HEK293 (cell line): ENCODE results near the gene ZNF76.

Source experiments
- CTCF ChIA-PET: fragments of 350-600 bp; formaldehyde crosslinking; extraction: SDS; loops from one replicate; lab custom pipeline; 2021; ENCODE audit warnings: antibody characterized with exemption; lab: Yijun Ruan, JAX
- POLR2A ChIA-PET: fragments of 300-600 bp; formaldehyde crosslinking; extraction: SDS; loops from one replicate; lab custom pipeline; 2020; ENCODE audit warnings: antibody characterized with exemption, inconsistent platforms; lab: Yijun Ruan, JAX
- H3K27ac ChIP-seq: fragments of 200-500 bp; sonication (Bioruptor generic); 2 replicates; pipeline ENCODE4 v1.5.1; 2014; ENCODE audit warnings: low read depth, low read length, control low read depth, inconsistent platforms; ENCODE audit errors: extremely low read depth
- H3K36me3 ChIP-seq, 2 experiments: fragments of 200-500 bp in 1 of 2; sonication (Bioruptor generic) in 1 of 2; 1 replicate in 1 of 2; 2 replicates in 1 of 2; pipeline ENCODE4 v1.5.1; 2014 to 2017; ENCODE audit warnings: inconsistent platforms in 2 of 2, low read length in 2 of 2; ENCODE audit not compliant: control insufficient read depth in 2 of 2, insufficient read depth in 1 of 2
- H3K4me1 ChIP-seq: fragments of 200-500 bp; sonication (Bioruptor generic); 2 replicates; pipeline ENCODE4 v1.5.1; 2014; ENCODE audit warnings: mild to moderate bottlenecking, low read length, inconsistent platforms; ENCODE audit not compliant: control insufficient read depth, insufficient read depth
- H3K4me3 ChIP-seq: 2 replicates; pipeline ENCODE4 v1.5.1; 2011; ENCODE audit warnings: low read depth, mild to moderate bottlenecking, control low read depth, low read length, moderate library complexity
- H3K9me3 ChIP-seq: fragments of 200-500 bp; sonication (Bioruptor generic); 2 replicates; pipeline ENCODE4 v1.5.1; 2014; ENCODE audit warnings: low read depth, low read length, inconsistent platforms; ENCODE audit not compliant: control insufficient read depth, insufficient read depth
- WT1 ChIP-seq: fragments of 450-650 bp; formaldehyde crosslinking; IDR thresholded peaks from 2 replicates; pipeline ENCODE4 v1.5.1; 2016; ENCODE audit warnings: missing biosample characterization, missing genetic modification characterization
- YY1 ChIP-seq: fragments of 450-650 bp; formaldehyde crosslinking; IDR thresholded peaks from 2 replicates; pipeline ENCODE4 v1.5.1; 2018; ENCODE audit warnings: missing biosample characterization, missing genetic modification characterization
- ZFHX2 ChIP-seq: fragments of 450-650 bp; formaldehyde crosslinking; conservative IDR thresholded peaks from 2 replicates; pipeline ENCODE4 v1.5.1; 2016; ENCODE audit warnings: missing biosample characterization, missing genetic modification characterization
- ZNF174 ChIP-seq: fragments of 450-650 bp; formaldehyde crosslinking; IDR thresholded peaks from 2 replicates; pipeline ENCODE4 v1.5.0; 2017; ENCODE audit warnings: missing biosample characterization, mild to moderate bottlenecking, missing genetic modification characterization
- ZNF211 ChIP-seq: fragments of 450-650 bp; formaldehyde crosslinking; IDR thresholded peaks from 2 replicates; pipeline ENCODE4 v1.5.1; 2016; ENCODE audit warnings: low read depth, missing biosample characterization, missing genetic modification characterization
- ZNF24 ChIP-seq: fragments of 450-650 bp; formaldehyde crosslinking; IDR thresholded peaks from 2 replicates; pipeline ENCODE4 v1.5.1; 2016; ENCODE audit warnings: missing biosample characterization, missing genetic modification characterization
- ZNF366 ChIP-seq: fragments of 450-650 bp; formaldehyde crosslinking; conservative IDR thresholded peaks from 2 replicates; pipeline ENCODE4 v1.5.1; 2016; ENCODE audit warnings: missing biosample characterization, missing genetic modification characterization
- ZNF549 ChIP-seq: fragments of 450-650 bp; IDR thresholded peaks from 2 replicates; pipeline ENCODE4 v1.5.1; 2018; ENCODE audit warnings: missing biosample characterization, missing genetic modification characterization, mild to moderate bottlenecking, inconsistent platforms, moderate library complexity
- ZNF596 ChIP-seq: fragments of 450-650 bp; IDR thresholded peaks from 2 replicates; pipeline ENCODE4 v1.5.0; 2018; ENCODE audit warnings: missing biosample characterization, mild to moderate bottlenecking, missing genetic modification characterization, moderate library complexity
- ZNF610 ChIP-seq: fragments of 450-650 bp; formaldehyde crosslinking; IDR thresholded peaks from 2 replicates; pipeline ENCODE4 v1.5.1; 2016; ENCODE audit warnings: missing biosample characterization, missing genetic modification characterization, borderline replicate concordance
- ZNF624 ChIP-seq: fragments of 450-650 bp; formaldehyde crosslinking; IDR thresholded peaks from 2 replicates; pipeline ENCODE4 v1.5.1; 2017; ENCODE audit warnings: missing biosample characterization, missing genetic modification characterization
- ZNF707 ChIP-seq: fragments of 450-650 bp; formaldehyde crosslinking; IDR thresholded peaks from 2 replicates; pipeline ENCODE4 v1.5.1; 2016; ENCODE audit warnings: missing biosample characterization, missing genetic modification characterization
- TF ChIP-seq, protein P1 (sequence below): fragments of 450-650 bp; formaldehyde crosslinking; IDR thresholded peaks from 2 replicates; pipeline ENCODE4 v1.5.1; 2016; ENCODE audit warnings: missing biosample characterization, missing genetic modification characterization
- TF ChIP-seq, protein P2 (sequence below): fragments of 450-650 bp; formaldehyde crosslinking; IDR thresholded peaks from 2 replicates; pipeline ENCODE4 v1.5.1; 2016; ENCODE audit warnings: missing biosample characterization, missing genetic modification characterization
- TF ChIP-seq, protein P3 (sequence below): fragments of 450-650 bp; formaldehyde crosslinking; IDR thresholded peaks from 2 replicates; pipeline ENCODE4 v1.5.1; 2016; ENCODE audit warnings: missing biosample characterization, missing genetic modification characterization
- TF ChIP-seq, protein P4 (sequence below): fragments of 450-650 bp; formaldehyde crosslinking; conservative IDR thresholded peaks from 2 replicates; pipeline ENCODE4 v1.5.1; 2016; ENCODE audit warnings: low read depth, missing biosample characterization, missing genetic modification characterization
- TF ChIP-seq, protein P5 (sequence below): fragments of 450-650 bp; formaldehyde crosslinking; IDR thresholded peaks from 2 replicates; pipeline ENCODE4 v1.5.1; 2017; ENCODE audit warnings: missing biosample characterization, missing genetic modification characterization
- TF ChIP-seq, protein P6 (sequence below): fragments of 450-650 bp; formaldehyde crosslinking; IDR thresholded peaks from 2 replicates; pipeline ENCODE4 v1.5.1; 2016; ENCODE audit warnings: missing biosample characterization, missing genetic modification characterization

ZNF76 gene

DNA sequence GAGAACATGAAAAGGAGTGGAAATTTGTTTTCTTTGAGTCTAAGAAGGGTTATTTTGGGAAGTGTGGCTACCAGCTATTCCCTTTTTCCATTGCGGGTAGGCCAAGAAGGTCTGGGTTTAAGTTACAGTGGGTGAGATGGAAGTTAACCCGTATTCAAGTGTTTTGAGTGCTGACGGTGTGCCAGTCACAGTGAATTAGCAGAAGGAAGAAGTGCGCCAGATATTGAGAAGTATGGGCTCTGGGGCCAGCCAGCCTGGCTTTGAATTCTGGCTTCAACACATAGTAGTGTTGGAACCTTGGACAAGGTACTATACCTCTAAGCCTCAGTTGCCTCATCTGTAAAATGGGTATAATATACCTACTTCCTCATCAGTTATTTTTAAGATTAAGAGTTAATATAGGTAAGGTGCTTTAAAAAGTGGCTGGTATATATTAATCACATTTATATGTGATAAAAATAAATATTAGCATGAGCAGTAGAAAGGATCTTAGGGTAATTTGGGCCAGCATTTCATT lies 16.3 kb downstream of the ZNF76 start:
- Histone ChIP-seq H3K36me3 (no peaks in the 10 kb centered on the region; a peak in 1 of 3 replicates), H3K4me3 (no peak overlapping the region), H3K9me3 (no peaks in the 10 kb centered on the region), H3K4me1 (peaks cover 9% of the 10 kb centered on the region), H3K27ac (no peak overlapping the region)
- TF ChIP-seq ZNF596 (tag by site-specific recombination), result no peak
- TF ChIP-seq, protein P1, sequence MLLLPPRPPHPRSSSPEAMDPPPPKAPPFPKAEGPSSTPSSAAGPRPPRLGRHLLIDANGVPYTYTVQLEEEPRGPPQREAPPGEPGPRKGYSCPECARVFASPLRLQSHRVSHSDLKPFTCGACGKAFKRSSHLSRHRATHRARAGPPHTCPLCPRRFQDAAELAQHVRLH, result 0 out of 2 replicates have a peak, but pooled peaks have one; percentile 12
- TF ChIP-seq ZNF24 (tag by site-specific recombination), result 0 out of 2 replicates have a peak, but pooled peaks have one; percentile 28
- ChIA-PET CTCF (interaction anchor here (1.0 kb wide), 1 partner anchor 18 kb away, joined by 4 read pairs; no protein-coding TSS in a partner anchor), POLR2A (interaction anchor here (0.6 to 1.6 kb wide), 3 partner anchors 16 to 1497 kb away, joined by 3 to 5 read pairs (median 4); partner anchors contain the start of gene ZNF76)

DNA sequence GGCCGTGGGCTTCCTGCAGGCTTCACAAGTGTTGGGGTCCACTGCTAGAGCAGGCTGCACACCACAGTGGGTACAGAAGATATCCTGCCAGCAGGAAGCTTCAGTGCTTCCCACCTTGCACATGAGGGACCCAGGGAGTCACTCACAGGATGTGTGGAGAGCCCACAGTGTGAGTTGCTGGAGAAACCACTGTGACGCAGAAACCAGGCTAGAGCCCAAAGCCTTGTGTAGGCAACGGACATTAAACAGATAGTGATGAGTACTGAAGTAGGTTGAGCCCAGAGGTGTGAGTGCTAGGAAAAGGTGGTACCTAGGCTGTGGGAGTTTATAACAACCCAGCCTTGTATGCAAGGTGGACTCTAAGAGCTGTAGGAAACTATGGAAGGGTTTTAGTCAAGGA lies 19.2 kb downstream of the ZNF76 start:
- Histone ChIP-seq H3K36me3 (peaks cover 14 to 21% of the 10 kb centered on the region in 2 experiments; a peak in 2 of 3 replicates), H3K4me3 (no peak overlapping the region), H3K4me1 (peaks cover 14% of the 10 kb centered on the region), H3K9me3 (no peaks in the 10 kb centered on the region), H3K27ac (no peak overlapping the region)
- ChIA-PET CTCF (interaction anchor here (1.2 to 1.5 kb wide), 2 partner anchors 15 to 37 kb away, joined by 3 to 4 read pairs; no protein-coding TSS in a partner anchor), POLR2A (interaction anchor here (0.7 to 3.2 kb wide), 2 partner anchors 19 to 52 kb away, joined by 3 to 23 read pairs; partner anchors contain the start of gene ZNF76)
- no peak for TF ChIP-seq ZNF549
- no peak for TF ChIP-seq ZNF366
- no peak for TF ChIP-seq YY1 (tag by site-specific recombination)
- TF ChIP-seq, protein P2, sequence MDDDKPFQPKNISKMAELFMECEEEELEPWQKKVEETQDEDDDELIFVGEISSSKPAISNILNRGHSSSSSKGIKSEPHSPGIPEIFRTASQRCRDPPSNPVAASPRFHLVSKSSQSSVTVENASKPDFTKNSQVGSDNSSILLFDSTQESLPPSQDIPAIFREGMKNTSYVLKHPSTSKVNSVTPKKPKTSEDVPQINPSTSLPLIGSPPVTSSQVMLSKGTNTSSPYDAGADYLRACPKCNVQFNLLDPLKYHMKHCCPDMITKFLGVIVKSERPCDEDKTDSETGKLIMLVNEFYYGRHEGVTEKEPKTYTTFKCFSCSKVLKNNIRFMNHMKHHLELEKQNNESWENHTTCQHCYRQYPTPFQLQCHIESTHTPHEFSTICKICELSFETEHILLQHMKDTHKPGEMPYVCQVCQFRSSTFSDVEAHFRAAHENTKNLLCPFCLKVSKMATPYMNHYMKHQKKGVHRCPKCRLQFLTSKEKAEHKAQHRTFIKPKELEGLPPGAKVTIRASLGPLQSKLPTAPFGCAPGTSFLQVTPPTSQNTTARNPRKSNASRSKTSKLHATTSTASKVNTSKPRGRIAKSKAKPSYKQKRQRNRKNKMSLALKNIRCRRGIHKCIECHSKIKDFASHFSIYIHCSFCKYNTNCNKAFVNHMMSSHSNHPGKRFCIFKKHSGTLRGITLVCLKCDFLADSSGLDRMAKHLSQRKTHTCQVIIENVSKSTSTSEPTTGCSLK (tag by site-specific recombination), result no peak
- TF ChIP-seq WT1 (tag by site-specific recombination), result no peak
- TF ChIP-seq ZNF211 (tag by site-specific recombination), result no peak
- no peak for TF ChIP-seq ZNF624 (tag by site-specific recombination)
- TF ChIP-seq ZNF174, result no peak
- no peak for TF ChIP-seq ZFHX2 (tag by site-specific recombination)
- TF ChIP-seq, protein P3, sequence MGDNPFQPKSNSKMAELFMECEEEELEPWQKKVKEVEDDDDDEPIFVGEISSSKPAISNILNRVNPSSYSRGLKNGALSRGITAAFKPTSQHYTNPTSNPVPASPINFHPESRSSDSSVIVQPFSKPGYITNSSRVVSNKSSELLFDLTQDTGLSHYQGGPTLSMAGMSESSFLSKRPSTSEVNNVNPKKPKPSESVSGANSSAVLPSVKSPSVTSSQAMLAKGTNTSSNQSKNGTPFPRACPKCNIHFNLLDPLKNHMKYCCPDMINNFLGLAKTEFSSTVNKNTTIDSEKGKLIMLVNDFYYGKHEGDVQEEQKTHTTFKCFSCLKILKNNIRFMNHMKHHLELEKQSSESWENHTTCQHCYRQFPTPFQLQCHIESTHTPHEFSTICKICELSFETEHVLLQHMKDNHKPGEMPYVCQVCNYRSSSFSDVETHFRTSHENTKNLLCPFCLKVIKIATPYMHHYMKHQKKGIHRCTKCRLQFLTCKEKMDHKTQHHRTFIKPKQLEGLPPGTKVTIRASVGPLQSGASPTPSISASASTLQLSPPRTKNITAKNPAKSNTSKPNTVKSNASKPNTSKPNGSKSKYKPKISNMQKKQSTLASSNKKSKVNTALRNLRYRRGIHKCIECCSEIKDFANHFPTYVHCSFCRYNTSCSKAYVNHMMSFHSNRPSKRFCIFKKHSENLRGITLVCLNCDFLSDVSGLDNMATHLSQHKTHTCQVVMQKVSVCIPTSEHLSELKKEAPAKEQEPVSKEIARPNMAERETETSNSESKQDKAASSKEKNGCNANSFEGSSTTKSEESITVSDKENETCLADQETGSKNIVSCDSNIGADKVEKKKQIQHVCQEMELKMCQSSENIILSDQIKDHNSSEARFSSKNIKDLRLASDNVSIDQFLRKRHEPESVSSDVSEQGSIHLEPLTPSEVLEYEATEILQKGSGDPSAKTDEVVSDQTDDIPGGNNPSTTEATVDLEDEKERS, result no peak
- no peak for TF ChIP-seq ZNF610 (tag by site-specific recombination)
- no peak for TF ChIP-seq ZNF707
- TF ChIP-seq, protein P4, sequence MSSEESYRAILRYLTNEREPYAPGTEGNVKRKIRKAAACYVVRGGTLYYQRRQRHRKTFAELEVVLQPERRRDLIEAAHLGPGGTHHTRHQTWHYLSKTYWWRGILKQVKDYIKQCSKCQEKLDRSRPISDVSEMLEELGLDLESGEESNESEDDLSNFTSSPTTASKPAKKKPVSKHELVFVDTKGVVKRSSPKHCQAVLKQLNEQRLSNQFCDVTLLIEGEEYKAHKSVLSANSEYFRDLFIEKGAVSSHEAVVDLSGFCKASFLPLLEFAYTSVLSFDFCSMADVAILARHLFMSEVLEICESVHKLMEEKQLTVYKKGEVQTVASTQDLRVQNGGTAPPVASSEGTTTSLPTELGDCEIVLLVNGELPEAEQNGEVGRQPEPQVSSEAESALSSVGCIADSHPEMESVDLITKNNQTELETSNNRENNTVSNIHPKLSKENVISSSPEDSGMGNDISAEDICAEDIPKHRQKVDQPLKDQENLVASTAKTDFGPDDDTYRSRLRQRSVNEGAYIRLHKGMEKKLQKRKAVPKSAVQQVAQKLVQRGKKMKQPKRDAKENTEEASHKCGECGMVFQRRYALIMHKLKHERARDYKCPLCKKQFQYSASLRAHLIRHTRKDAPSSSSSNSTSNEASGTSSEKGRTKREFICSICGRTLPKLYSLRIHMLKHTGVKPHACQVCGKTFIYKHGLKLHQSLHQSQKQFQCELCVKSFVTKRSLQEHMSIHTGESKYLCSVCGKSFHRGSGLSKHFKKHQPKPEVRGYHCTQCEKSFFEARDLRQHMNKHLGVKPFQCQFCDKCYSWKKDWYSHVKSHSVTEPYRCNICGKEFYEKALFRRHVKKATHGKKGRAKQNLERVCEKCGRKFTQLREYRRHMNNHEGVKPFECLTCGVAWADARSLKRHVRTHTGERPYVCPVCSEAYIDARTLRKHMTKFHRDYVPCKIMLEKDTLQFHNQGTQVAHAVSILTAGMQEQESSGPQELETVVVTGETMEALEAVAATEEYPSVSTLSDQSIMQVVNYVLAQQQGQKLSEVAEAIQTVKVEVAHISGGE, result no peak
- TF ChIP-seq, protein P5, sequence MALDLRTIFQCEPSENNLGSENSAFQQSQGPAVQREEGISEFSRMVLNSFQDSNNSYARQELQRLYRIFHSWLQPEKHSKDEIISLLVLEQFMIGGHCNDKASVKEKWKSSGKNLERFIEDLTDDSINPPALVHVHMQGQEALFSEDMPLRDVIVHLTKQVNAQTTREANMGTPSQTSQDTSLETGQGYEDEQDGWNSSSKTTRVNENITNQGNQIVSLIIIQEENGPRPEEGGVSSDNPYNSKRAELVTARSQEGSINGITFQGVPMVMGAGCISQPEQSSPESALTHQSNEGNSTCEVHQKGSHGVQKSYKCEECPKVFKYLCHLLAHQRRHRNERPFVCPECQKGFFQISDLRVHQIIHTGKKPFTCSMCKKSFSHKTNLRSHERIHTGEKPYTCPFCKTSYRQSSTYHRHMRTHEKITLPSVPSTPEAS (tag by site-specific recombination), result no peak
- TF ChIP-seq, protein P6, sequence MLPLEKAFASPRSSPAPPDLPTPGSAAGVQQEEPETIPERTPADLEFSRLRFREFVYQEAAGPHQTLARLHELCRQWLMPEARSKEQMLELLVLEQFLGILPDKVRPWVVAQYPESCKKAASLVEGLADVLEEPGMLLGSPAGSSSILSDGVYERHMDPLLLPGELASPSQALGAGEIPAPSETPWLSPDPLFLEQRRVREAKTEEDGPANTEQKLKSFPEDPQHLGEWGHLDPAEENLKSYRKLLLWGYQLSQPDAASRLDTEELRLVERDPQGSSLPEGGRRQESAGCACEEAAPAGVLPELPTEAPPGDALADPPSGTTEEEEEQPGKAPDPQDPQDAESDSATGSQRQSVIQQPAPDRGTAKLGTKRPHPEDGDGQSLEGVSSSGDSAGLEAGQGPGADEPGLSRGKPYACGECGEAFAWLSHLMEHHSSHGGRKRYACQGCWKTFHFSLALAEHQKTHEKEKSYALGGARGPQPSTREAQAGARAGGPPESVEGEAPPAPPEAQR (tag by site-specific recombination), result no peak
